ENCODE results near the gene C9orf57. TPM values are rescaled to one million over a fixed set of nuclear protein-coding genes. Genes with fewer than 3 reads are reported as not detected.
"Not testable (repeated sequence)": the region's sequence is repeated elsewhere in the genome, so short reads cannot be mapped to it uniquely, and the experiment has no call there.

The C9orf57 gene
- total RNA-seq (not detected), polyA plus RNA-seq (ENCODE audit: insufficient read length in 6 of 6) (under 1 TPM in 1 of 6 donors, not detected in 5; 0.10 TPM)
- long read RNA-seq, donor 1: 0 reads
- long read RNA-seq, donor 2: 0 reads
- long read RNA-seq, donor 3: 0 reads
- long read RNA-seq, donor 4: 0 reads
- long read RNA-seq, donor 5: 0 reads
- long read RNA-seq, donor 6: 0 reads
- long read RNA-seq, donor 7: 0 reads
- long read RNA-seq, donor 8: 0 reads
- long read RNA-seq, donor 9: 0 reads
- long read RNA-seq, donor 10: 0 reads
- long read RNA-seq, donor 11: 0 reads
- long read RNA-seq, donor 12: 0 reads

DNA sequence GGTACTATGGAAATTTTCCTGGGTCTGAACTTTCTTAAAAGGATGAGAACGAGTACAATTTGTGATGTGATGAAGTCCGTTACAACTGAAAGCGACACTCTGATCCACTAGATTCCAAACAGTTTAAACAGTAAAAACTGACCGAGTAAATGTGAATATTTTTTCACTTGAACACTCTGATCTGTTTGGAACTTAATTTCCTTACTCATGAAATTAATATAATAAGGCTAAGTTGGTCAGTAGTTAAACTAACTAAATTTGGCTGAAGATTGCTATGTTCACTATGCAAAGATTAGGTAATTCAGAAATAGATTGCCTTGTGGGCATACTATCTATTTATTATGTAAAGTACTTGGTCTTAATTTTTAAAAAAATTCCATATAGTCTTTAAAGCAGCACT lies at the start of gene C9orf57:
C9orf57 (minus strand) TSS at position 101 of the 400 bp plus-strand sequence. CDS start 1,282 bp downstream, outside the sequence.
- no peaks in the 10 kb centered on the region for H3K27me3 ChIP-seq
- no peak within 1 kb of the TSS for H3K27ac ChIP-seq
- H3K4me1 ChIP-seq: no peaks in the 10 kb centered on the region
- DNase-seq (no peak), ATAC-seq (no peak)
- no peak for TF ChIP-seq CTCF (IDR thresholded peaks at IDR 0.05)
- H3K36me3 ChIP-seq: no peaks in the 10 kb centered on the region
- intact Hi-C loops (cut with DNase I): no loop called here
- no peak within 1 kb of the TSS for H3K4me3 ChIP-seq
- H3K9me3 ChIP-seq: no peaks in the 10 kb centered on the region

DNA sequence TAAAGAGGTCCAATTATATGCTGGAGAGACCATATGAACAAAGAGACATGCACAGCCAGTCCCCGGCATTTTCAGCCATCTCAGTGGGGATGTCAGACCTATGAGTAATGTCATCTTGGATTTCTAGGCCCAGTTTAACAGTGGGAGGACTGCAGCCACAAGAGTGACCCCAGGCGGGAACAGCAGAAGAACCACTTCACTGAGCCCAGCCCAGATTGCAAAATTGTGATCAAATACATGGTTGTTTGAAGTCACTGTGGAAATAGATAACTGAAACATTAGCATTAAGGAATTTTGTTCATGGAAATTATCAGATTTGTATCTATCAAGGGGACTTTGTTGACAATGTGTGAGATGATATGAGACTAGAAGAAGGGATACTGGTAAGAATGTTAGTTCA lies 42.1 kb upstream of the C9orf57 start:
- intact Hi-C loops (cut with DNase I): no loop called here
- Histone ChIP-seq H3K4me1 (no peaks in the 10 kb centered on the region), H3K9me3 (peaks cover 0 to 12% of the 10 kb centered on the region in 2 donors), H3K36me3 (no peaks in the 10 kb centered on the region), H3K27me3 (no peaks in the 10 kb centered on the region), H3K4me3 (no peak overlapping the region), H3K27ac (no peak overlapping the region)
- DNase-seq (no peak), ATAC-seq (no peak)
- no peak for TF ChIP-seq CTCF (IDR thresholded peaks at IDR 0.05)

DNA sequence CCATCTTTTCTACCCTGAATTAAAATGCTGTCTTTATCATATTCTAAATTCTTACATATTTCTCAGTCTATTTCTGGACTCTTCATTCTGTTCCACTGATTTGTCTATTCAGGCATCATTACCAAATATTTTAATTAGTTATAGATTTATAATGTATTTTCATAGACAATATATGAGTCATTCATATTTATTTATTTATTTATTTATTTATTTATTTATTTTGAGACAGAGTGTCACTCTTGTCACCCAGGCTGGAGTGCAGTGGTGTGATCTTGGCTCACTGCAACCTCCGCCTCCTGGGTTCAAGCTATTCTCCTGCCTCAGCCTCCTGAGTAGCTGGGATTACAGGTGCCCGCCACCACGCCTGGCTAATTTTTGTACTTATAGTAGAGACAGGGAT lies 35.1 kb upstream of the C9orf57 start:
- H3K36me3 ChIP-seq; H3K27me3 ChIP-seq; ATAC-seq; H3K27ac ChIP-seq; DNase-seq; H3K9me3 ChIP-seq; H3K4me1 ChIP-seq; H3K4me3 ChIP-seq; intact Hi-C loops (cut with DNase I): not testable (repeated sequence)

GRCh38 chr9:72092820-72093219 lies 32.4 kb upstream of the C9orf57 start:
- no peak for TF ChIP-seq CTCF (IDR thresholded peaks at IDR 0.05)
- Histone ChIP-seq H3K9me3 (peaks cover 0 to 2% of the 10 kb centered on the region in 2 donors), H3K27me3 (no peaks in the 10 kb centered on the region), H3K4me3 (no peak overlapping the region), H3K27ac (no peak overlapping the region), H3K36me3 (no peaks in the 10 kb centered on the region), H3K4me1 (no peaks in the 10 kb centered on the region)
- intact Hi-C loops (cut with DNase I): no loop called here
- ATAC-seq (no peak), DNase-seq (no peak)

DNA sequence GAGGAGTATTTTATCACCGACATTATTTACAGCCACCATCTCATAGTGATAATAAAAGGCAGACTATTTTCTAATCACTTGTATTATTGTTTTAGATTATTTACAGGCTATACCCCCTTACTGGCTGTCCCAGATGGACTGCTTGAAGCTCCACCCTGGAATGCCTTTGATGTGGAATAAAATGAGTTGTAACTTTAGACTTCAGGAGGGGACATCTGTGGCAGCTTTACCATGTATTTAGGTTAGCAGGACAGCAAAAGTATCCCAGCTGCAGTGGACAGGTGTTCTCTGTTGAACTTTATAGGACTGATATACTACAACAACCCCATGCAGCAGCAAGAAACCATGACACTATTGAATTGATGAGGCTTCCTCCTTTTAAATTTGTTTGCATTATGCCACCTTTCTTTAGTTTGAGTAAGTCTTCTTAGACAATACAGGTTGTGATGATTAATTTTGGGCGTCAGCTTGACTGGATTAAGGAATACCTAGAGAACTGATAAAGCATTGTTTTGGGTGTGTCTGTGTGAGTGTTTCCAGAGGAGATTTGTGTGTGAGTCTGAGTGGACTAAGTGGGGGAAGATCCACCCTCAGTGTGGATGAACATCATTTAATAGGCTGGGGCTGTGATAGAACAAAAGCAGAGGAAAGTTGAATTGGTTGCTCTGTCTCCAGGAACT lies 29.2 kb upstream of the C9orf57 start:
- intact Hi-C loops (cut with DNase I): no loop called here
- H3K4me3 ChIP-seq: no peak overlapping the region
- no peaks in the 10 kb centered on the region for H3K4me1 ChIP-seq
- no peak for TF ChIP-seq CTCF (IDR thresholded peaks at IDR 0.05)
- no peak overlapping the region for H3K27ac ChIP-seq
- no peaks in the 10 kb centered on the region for H3K9me3 ChIP-seq
- H3K36me3 ChIP-seq: no peaks in the 10 kb centered on the region
- DNase-seq: no peak
- ATAC-seq: no peak
- no peaks in the 10 kb centered on the region for H3K27me3 ChIP-seq

Measured in left lung (tissue), 14 donors.